ENCODE measurements around the gene OR2T1. TPM values are rescaled to one million over a fixed set of nuclear protein-coding genes. Genes with fewer than 3 reads are reported as not detected.
"Not testable (repeated sequence)": the region's sequence is repeated elsewhere in the genome, so short reads cannot be mapped to it uniquely, and the experiment has no call there.

Gene OR2T1
- total and polyA plus RNA-seq, 4 donors: 0.63 TPM; not detected in 3

DNA sequence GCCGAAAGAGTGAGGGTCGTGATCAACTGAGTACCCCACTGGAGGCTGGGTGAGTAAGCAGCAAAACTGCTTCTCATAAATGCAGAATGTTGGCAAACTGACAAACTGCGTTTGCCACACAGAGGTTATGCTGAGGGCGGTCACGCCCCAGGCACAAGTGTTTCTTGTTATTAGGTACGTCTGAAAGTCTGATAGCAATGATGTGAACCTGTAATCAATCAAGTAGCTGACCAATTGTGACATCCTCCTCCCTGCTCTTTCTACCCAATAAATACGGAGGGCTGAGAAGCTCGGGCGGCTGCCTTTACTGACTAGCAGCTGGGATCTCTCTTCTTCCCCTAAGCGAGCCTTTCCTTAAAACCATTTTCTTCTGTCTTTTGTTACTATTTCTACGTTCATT is 28.8 kb downstream of the OR2T1 start:
- ATAC-seq (ENCODE audit: low FRiP score); H3K27me3 ChIP-seq (ENCODE audit: control insufficient read depth in 1 of 2, insufficient read depth in 2 of 2, low read length in 1 of 2); H3K36me3 ChIP-seq (ENCODE audit: control insufficient read depth in 1 of 2, insufficient read depth in 2 of 2, low read length in 1 of 2); H3K4me3 ChIP-seq (ENCODE audit: low read length in 2 of 2); H3K9me3 ChIP-seq (ENCODE audit: control insufficient read depth, low read length); H3K4me1 ChIP-seq (ENCODE audit: control insufficient read depth in 1 of 2, insufficient read depth in 2 of 2, low read length in 2 of 2); DNase-seq; intact Hi-C loops (cut with DNase I); H3K27ac ChIP-seq (ENCODE audit: low read depth in 1 of 2, low read length in 2 of 2): not testable (repeated sequence)
- WGBS, 2 donors: 68 to 78% methylated on average over 11 of the region's 11 CpGs

DNA sequence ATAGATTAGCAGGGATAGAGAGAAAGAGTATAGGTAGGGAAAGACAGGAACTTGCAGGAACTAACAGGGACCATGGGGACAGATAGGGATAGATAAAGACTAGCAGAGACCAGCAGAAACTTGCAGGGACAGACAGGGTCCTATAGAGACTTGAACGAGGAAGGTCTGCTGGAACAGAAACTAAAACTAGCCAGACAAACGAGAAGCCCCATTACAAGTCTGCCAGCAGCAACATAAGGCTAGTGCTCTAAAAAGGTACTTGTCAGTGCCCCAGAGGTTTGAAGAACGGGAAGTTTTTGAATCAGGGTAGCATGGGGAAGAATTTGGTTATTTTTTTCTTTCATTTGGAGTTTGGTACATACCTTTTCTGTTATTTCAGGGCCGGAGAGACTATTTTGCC is 29.4 kb downstream of the OR2T1 start:
- H3K27me3 ChIP-seq (ENCODE audit: control insufficient read depth in 1 of 2, insufficient read depth in 2 of 2, low read length in 1 of 2); ATAC-seq (ENCODE audit: low FRiP score); H3K4me3 ChIP-seq (ENCODE audit: low read length in 2 of 2); H3K27ac ChIP-seq (ENCODE audit: low read depth in 1 of 2, low read length in 2 of 2); H3K9me3 ChIP-seq (ENCODE audit: control insufficient read depth, low read length); intact Hi-C loops (cut with DNase I); DNase-seq; H3K4me1 ChIP-seq (ENCODE audit: control insufficient read depth in 1 of 2, insufficient read depth in 2 of 2, low read length in 2 of 2); H3K36me3 ChIP-seq (ENCODE audit: control insufficient read depth in 1 of 2, insufficient read depth in 2 of 2, low read length in 1 of 2): not testable (repeated sequence)
- WGBS, 2 donors: 51 to 63% methylated on average over 4 of the region's 4 CpGs

DNA sequence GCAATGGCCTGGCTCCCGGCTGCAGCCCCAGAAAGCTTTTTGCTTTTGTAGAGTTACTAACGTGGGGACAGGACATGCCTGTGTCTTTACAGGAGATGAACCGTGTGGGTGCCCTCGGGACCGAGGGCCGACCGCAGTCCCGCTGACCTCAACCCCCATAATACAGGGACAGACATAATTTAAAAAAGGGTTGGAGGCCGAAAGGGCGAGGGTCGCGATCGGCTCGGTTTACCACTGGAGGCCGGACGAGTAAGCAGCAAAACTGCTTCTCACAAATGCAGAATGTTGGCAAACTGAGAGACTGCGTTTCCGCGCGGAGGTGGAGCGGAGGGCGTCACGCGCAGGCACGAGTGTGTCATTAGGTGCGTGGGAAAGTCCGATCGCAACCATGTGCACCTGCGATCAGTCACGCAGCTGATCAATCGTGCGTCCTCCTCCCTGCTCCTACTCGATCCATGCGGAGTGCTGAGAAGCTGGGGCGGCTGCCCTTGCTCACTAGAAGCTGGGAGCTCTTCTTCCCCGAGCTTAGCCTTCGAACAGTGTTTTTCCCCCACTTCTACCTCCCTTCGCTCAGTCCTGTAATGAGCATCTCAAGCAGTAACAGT is 31.1 kb downstream of the OR2T1 start:
- H3K9me3 ChIP-seq (ENCODE audit: control insufficient read depth, low read length); ATAC-seq (ENCODE audit: low FRiP score); intact Hi-C loops (cut with DNase I); H3K27me3 ChIP-seq (ENCODE audit: control insufficient read depth in 1 of 2, insufficient read depth in 2 of 2, low read length in 1 of 2); H3K27ac ChIP-seq (ENCODE audit: low read depth in 1 of 2, low read length in 2 of 2); H3K4me1 ChIP-seq (ENCODE audit: control insufficient read depth in 1 of 2, insufficient read depth in 2 of 2, low read length in 2 of 2); H3K36me3 ChIP-seq (ENCODE audit: control insufficient read depth in 1 of 2, insufficient read depth in 2 of 2, low read length in 1 of 2); H3K4me3 ChIP-seq (ENCODE audit: low read length in 2 of 2); DNase-seq: not testable (repeated sequence)
- WGBS, 2 donors: 91 to 94% methylated on average over 30 to 37 of the region's 38 CpGs

DNA sequence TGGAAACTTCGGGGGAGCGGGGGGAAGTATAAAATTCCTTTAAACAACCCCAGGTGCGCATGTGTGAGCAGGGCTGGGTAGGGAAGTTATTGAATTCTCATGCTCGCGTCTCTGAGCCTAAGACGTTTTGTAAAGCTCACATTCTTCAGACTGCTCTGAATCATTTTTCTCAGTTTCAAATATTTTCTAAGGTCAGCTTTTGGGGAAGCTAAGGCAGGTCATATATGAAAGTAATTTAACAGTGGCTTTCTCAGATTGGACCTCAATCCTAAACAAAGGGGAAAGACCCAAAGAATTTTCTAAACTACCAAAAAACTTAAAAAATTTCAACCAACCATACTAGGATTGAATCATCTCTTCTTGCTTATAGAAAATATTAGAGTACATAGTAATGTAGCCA is 32.1 kb downstream of the OR2T1 start:
- WGBS, 2 donors: 81 to 89% methylated on average over 4 of the region's 6 CpGs
- ATAC-seq (ENCODE audit: low FRiP score); H3K36me3 ChIP-seq (ENCODE audit: control insufficient read depth in 1 of 2, insufficient read depth in 2 of 2, low read length in 1 of 2); intact Hi-C loops (cut with DNase I); H3K9me3 ChIP-seq (ENCODE audit: control insufficient read depth, low read length); H3K27me3 ChIP-seq (ENCODE audit: control insufficient read depth in 1 of 2, insufficient read depth in 2 of 2, low read length in 1 of 2); H3K4me1 ChIP-seq (ENCODE audit: control insufficient read depth in 1 of 2, insufficient read depth in 2 of 2, low read length in 2 of 2); H3K27ac ChIP-seq (ENCODE audit: low read depth in 1 of 2, low read length in 2 of 2); H3K4me3 ChIP-seq (ENCODE audit: low read length in 2 of 2); DNase-seq: not testable (repeated sequence)

DNA sequence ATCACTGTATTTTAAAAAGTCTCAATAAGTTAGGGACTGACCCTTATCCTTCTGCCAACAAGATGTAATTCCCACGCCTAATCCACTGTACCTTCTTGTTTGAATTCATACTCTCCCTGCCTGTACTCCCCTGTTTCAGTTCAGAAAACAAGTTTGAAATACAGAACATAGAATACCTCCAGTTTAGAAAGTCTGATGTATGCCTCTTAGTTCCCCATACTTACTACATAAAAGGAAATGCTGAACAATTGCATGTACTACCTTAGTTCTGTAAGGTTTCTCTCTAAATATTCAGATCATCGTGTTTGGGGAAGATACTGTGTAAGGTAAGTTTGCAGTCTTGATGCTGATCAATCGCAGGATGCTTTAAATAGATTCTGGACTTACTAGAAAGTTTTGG is 33.5 kb downstream of the OR2T1 start:
- H3K27ac ChIP-seq (ENCODE audit: low read depth in 1 of 2, low read length in 2 of 2); H3K27me3 ChIP-seq (ENCODE audit: control insufficient read depth in 1 of 2, insufficient read depth in 2 of 2, low read length in 1 of 2); H3K4me3 ChIP-seq (ENCODE audit: low read length in 2 of 2); DNase-seq; intact Hi-C loops (cut with DNase I); H3K4me1 ChIP-seq (ENCODE audit: control insufficient read depth in 1 of 2, insufficient read depth in 2 of 2, low read length in 2 of 2); ATAC-seq (ENCODE audit: low FRiP score); H3K36me3 ChIP-seq (ENCODE audit: control insufficient read depth in 1 of 2, insufficient read depth in 2 of 2, low read length in 1 of 2); H3K9me3 ChIP-seq (ENCODE audit: control insufficient read depth, low read length): not testable (repeated sequence)
- 61 to 62% methylated on average over 3 of the region's 3 CpGs for WGBS, 2 donors

DNA sequence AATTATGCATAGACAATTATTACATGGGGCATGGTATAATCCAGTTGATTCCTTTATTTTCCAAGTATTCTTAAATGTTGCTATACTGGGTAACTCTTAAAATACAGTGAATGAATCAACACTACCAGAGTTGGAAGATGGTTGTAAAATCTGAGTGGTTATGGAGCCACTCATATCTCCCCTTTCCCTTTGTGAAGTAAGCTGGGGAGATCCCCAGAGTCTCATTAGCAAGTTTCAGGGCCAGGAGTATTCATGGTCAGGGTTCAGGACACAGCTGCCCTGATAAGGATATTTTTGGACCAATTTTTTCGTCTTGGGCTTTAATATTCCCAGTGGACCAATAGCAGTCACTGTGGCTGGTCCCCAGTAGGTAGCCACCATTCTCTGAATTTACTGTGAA is 35.8 kb downstream of the OR2T1 start:
- H3K4me1 ChIP-seq (ENCODE audit: control insufficient read depth in 1 of 2, insufficient read depth in 2 of 2, low read length in 2 of 2); ATAC-seq (ENCODE audit: low FRiP score); H3K36me3 ChIP-seq (ENCODE audit: control insufficient read depth in 1 of 2, insufficient read depth in 2 of 2, low read length in 1 of 2); intact Hi-C loops (cut with DNase I); H3K4me3 ChIP-seq (ENCODE audit: low read length in 2 of 2); H3K27me3 ChIP-seq (ENCODE audit: control insufficient read depth in 1 of 2, insufficient read depth in 2 of 2, low read length in 1 of 2); H3K9me3 ChIP-seq (ENCODE audit: control insufficient read depth, low read length); DNase-seq; H3K27ac ChIP-seq (ENCODE audit: low read depth in 1 of 2, low read length in 2 of 2): not testable (repeated sequence)
- 30 to 38% methylated on average over 1 of the region's 1 CpG for WGBS, 2 donors

DNA sequence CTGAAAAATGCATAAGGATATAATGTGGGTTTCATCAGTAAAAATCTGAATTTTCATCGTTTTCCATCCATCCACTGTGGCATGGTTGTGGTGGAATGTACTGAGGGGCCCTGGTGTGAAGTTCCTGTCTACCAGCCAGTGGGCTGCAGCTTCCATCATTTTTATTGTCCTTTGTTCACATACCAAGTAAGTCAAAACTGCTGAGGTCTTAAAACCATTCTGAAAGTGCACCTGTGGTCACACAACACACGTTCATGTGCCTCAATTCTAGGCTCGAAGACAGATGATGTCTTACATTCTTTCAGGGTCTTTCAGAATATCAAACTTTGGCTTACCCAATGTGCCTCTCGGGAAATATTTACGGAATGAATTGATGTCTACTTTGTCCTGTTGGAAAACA is 36.4 kb downstream of the OR2T1 start:
- intact Hi-C loops (cut with DNase I); H3K27ac ChIP-seq (ENCODE audit: low read depth in 1 of 2, low read length in 2 of 2); H3K9me3 ChIP-seq (ENCODE audit: control insufficient read depth, low read length); H3K27me3 ChIP-seq (ENCODE audit: control insufficient read depth in 1 of 2, insufficient read depth in 2 of 2, low read length in 1 of 2); H3K4me1 ChIP-seq (ENCODE audit: control insufficient read depth in 1 of 2, insufficient read depth in 2 of 2, low read length in 2 of 2); DNase-seq; H3K4me3 ChIP-seq (ENCODE audit: low read length in 2 of 2); H3K36me3 ChIP-seq (ENCODE audit: control insufficient read depth in 1 of 2, insufficient read depth in 2 of 2, low read length in 1 of 2); ATAC-seq (ENCODE audit: low FRiP score): not testable (repeated sequence)
- WGBS, 2 donors: 53 to 54% methylated on average over 5 of the region's 5 CpGs

DNA sequence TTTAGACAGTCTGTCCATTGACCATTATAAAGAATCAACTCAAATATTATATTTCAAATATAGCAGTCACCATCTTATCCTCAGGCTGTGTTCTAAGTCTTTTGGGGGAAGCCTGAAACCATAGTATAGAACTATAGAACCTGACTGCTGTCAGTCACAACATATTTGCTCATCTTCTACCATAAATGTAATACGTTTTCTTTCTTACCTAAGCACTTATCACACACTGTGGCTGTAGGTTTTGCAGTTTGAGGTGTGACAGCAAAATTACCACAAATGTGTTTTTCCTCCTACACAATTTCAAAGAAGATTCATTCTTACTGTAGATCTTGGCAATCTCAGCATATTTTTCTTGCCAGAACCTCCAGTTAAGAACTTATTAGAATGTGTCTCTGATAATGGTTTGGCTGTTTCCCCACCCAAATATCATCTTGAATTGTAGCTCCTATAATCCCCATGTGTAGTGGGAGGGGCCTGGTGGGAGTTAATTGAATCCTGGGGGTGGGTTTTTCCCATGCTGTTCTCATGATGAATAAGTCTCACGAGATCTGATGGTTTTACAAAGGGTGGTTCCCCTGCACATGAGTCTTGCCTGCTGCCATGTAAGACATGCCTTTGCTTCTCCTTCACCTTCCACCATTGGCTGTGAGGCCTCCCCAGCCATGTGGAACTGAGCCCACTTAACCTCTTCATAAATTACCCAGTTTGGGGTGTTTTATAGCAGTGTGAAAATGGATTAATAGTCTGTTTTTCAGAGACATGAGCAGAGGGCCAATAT is 39.8 kb downstream of the OR2T1 start:
- H3K36me3 ChIP-seq (ENCODE audit: control insufficient read depth in 1 of 2, insufficient read depth in 2 of 2, low read length in 1 of 2); H3K27me3 ChIP-seq (ENCODE audit: control insufficient read depth in 1 of 2, insufficient read depth in 2 of 2, low read length in 1 of 2); DNase-seq; ATAC-seq (ENCODE audit: low FRiP score); H3K4me1 ChIP-seq (ENCODE audit: control insufficient read depth in 1 of 2, insufficient read depth in 2 of 2, low read length in 2 of 2); H3K4me3 ChIP-seq (ENCODE audit: low read length in 2 of 2); H3K27ac ChIP-seq (ENCODE audit: low read depth in 1 of 2, low read length in 2 of 2); H3K9me3 ChIP-seq (ENCODE audit: control insufficient read depth, low read length): not testable (repeated sequence)
- WGBS, 2 donors: 43 to 47% methylated on average over 1 of the region's 2 CpGs
- intact Hi-C loops (cut with DNase I): loop anchor here in 1 of 2 donors (10.0 kb wide), 1 partner anchor 212 kb away; the partner anchor contains the start of gene OR2T27

DNA sequence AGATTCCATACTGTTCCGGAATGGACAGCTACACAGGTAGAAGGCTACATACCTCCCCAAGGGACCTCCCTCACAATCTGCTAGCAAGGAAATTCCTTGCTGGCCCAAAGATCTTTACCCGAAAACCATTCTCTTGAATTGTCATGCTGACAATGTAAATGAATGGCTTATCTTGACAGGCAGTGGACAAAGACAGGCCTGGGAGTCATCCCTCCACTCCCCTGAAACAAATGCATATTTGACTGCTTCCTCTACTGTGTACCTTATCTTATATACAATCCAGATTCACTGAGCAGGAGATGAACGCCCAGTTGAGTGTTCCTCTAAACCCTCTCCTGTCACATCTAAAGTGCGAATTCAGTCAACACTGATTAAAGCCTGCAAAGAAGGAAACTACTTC is 41.8 kb downstream of the OR2T1 start:
- not testable (repeated sequence) for H3K27me3 ChIP-seq (ENCODE audit: control insufficient read depth in 1 of 2, insufficient read depth in 2 of 2, low read length in 1 of 2); H3K27ac ChIP-seq (ENCODE audit: low read depth in 1 of 2, low read length in 2 of 2); H3K4me3 ChIP-seq (ENCODE audit: low read length in 2 of 2); H3K9me3 ChIP-seq (ENCODE audit: control insufficient read depth, low read length); DNase-seq; H3K4me1 ChIP-seq (ENCODE audit: control insufficient read depth in 1 of 2, insufficient read depth in 2 of 2, low read length in 2 of 2); H3K36me3 ChIP-seq (ENCODE audit: control insufficient read depth in 1 of 2, insufficient read depth in 2 of 2, low read length in 1 of 2); ATAC-seq (ENCODE audit: low FRiP score)
- intact Hi-C loops (cut with DNase I): loop anchor here in 1 of 2 donors (10.0 kb wide), 1 partner anchor 210 kb away; the partner anchor contains the start of gene OR2T27
- 78 to 79% methylated on average over 4 of the region's 4 CpGs for WGBS, 2 donors
